Neural progenitor cell (in vitro differentiated cells): Measurements from ENCODE around the gene PRMT9.

Source experiments
- CTCF ChIP-seq: fragments of 200-600 bp; sonication (generic); IDR thresholded peaks from 2 replicates; pipeline ENCODE4 v1.5.1; 2017; ENCODE audit warnings: antibody characterized with exemption, mild to moderate bottlenecking
- EZH2 ChIP-seq: fragments of 200-600 bp; sonication (generic); IDR thresholded peaks from 2 replicates; pipeline ENCODE4 v1.6.1; 2017; ENCODE audit warnings: antibody characterized with exemption, mild to moderate bottlenecking, moderate library complexity
- EZH2phosphoT487 ChIP-seq: fragments of 200-600 bp; sonication (generic); IDR thresholded peaks from 2 replicates; pipeline ENCODE4 v1.6.1; 2017; ENCODE audit warnings: antibody characterized with exemption

GRCh38 chr4:147714575-147715401 is 30.8 kb upstream of the PRMT9 start:
- no peak for TF ChIP-seq CTCF
- no peak for TF ChIP-seq EZH2
- no peak for TF ChIP-seq EZH2phosphoT487
